ENCODE results near the gene UQCR10. TPM values are rescaled to one million over a fixed set of nuclear protein-coding genes. Genes with fewer than 3 reads are reported as not detected.
A peak's percentile ranks its signal among the peaks of the same experiment; 100 is the strongest.

The UQCR10 gene
- polyA plus RNA-seq, 2 of the 4 experiments (the other 2 are of a cell fraction): 115 to 171 TPM

DNA sequence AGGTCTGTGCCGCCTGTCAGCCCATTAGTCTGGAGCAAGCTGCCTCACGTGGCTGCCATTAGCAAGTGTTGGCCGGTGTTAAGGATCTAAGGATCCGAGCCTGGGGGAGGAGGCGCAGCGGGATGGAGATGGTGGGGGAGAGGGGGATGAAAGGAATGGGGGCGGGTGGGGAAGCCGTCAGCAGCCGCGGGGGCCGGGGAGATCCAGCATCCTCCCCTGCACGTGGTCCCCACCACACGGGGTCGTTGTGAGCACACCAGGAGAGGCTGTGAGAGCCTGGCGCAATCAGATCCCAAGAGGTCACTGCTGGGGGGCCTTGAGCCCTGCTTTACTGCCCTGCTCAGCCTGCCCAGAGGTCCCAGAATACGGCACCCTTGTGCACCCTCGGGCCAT, 40.0 kb upstream of the UQCR10 start:
- ChIA-PET POLR2A (no interaction called here), CTCF (interaction anchor here (1.0 to 3.3 kb wide), 5 partner anchors 12 to 304 kb away, joined by 3 to 17 read pairs (median 3); no protein-coding TSS in a partner anchor)
- peak; percentile 56 to 76 for ATAC-seq
- H3K4me3 ChIP-seq: no peak overlapping the region
- 54% methylated on average over 4 of the region's 17 CpGs for WGBS (ENCODE audit: missing lambda C conversion rate)
- FAIRE-seq: no peak
- H3K27ac ChIP-seq: 0 out of 6 replicates have a peak overlapping the region, but pooled peaks of 1 of the 2 experiments have one; percentile 26
- no peaks in the 10 kb centered on the region for H3K9me3 ChIP-seq
- TF ChIP-seq RAD21 (conservative IDR thresholded peaks at IDR 0.05 in 1 of 2, IDR thresholded peaks at IDR 0.05 in 1 of 2) (peak; percentile 45 to 53), SMC3 (IDR thresholded peaks at IDR 0.05) (peak; percentile 42; the same call in 2 of the 3 replicates), GATA3 (IDR thresholded peaks at IDR 0.05; ENCODE audit: borderline replicate concordance) (no peak), CEBPB (IDR thresholded peaks at IDR 0.05) (peak in 1 of 2 experiments; percentile 29; a peak in 1 of 4 replicates)
- TF ChIP-seq, protein P1, sequence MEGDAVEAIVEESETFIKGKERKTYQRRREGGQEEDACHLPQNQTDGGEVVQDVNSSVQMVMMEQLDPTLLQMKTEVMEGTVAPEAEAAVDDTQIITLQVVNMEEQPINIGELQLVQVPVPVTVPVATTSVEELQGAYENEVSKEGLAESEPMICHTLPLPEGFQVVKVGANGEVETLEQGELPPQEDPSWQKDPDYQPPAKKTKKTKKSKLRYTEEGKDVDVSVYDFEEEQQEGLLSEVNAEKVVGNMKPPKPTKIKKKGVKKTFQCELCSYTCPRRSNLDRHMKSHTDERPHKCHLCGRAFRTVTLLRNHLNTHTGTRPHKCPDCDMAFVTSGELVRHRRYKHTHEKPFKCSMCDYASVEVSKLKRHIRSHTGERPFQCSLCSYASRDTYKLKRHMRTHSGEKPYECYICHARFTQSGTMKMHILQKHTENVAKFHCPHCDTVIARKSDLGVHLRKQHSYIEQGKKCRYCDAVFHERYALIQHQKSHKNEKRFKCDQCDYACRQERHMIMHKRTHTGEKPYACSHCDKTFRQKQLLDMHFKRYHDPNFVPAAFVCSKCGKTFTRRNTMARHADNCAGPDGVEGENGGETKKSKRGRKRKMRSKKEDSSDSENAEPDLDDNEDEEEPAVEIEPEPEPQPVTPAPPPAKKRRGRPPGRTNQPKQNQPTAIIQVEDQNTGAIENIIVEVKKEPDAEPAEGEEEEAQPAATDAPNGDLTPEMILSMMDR (IDR thresholded peaks at IDR 0.05): peak; percentile 36
- H3K4me2 ChIP-seq: peak overlapping the region; percentile 38; the same call in 2 of the 3 replicates
- H3K4me1 ChIP-seq: no peaks in the 10 kb centered on the region
- peak; percentile 33 to 51 for DNase-seq (ENCODE audit: low read depth in 1 of 2, low spot score in 1 of 2)

DNA sequence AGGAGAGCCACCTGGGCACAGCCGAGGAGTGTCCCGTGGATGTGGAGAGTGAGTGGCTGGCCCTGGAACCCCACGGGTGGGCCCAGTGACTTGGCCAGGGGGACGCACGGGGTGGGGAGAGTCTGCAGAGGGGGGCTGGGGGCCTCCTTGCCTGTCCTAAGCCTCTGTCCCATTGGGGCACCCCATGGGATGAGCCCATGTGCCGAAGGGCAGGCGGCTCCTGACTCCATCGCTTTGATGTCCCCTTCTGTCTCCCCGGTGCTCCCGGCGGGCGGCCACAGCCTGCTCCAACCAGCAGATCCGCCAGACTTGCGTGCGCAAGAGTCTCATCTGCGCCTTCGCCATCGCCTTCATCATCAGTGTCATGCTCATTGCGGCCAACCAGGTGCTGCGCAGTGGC, 38.0 kb upstream of the UQCR10 start:
- 93% methylated on average over 16 of the region's 20 CpGs for WGBS (ENCODE audit: missing lambda C conversion rate)
- ChIA-PET POLR2A (no interaction called here), CTCF (no interaction called here)
- DNase-seq (ENCODE audit: low read depth in 1 of 2, low spot score in 1 of 2) (no peak), ATAC-seq (no peak), FAIRE-seq (no peak)
- Histone ChIP-seq H3K9me3 (no peaks in the 10 kb centered on the region), H3K4me3 (no peak overlapping the region), H3K4me1 (no peaks in the 10 kb centered on the region), H3K27ac (no peak overlapping the region), H3K4me2 (no peak overlapping the region)
- no peak for TF ChIP-seq HMGXB4 (CRISPR knock-in tag; IDR thresholded peaks at IDR 0.05; ENCODE audit: borderline replicate concordance)
- no peak for TF ChIP-seq CBX2 (IDR thresholded peaks at IDR 0.05; ENCODE audit: borderline replicate concordance, low read depth)
- TF ChIP-seq TFCP2L1 (CRISPR knock-in tag; IDR thresholded peaks at IDR 0.05): no peak

GRCh38 chr22:29731058-29731850, 35.9 kb upstream of the UQCR10 start:
- 74% methylated on average over 17 of the region's 18 CpGs for WGBS (ENCODE audit: missing lambda C conversion rate)
- H3K9me3 ChIP-seq: no peaks in the 10 kb centered on the region
- H3K27ac ChIP-seq: no peak overlapping the region
- TF ChIP-seq FOXS1 (CRISPR knock-in tag; IDR thresholded peaks at IDR 0.05) (no peak), ZSCAN20 (CRISPR knock-in tag; IDR thresholded peaks at IDR 0.05) (no peak), EHF (CRISPR knock-in tag; IDR thresholded peaks at IDR 0.05) (no peak), HDAC2 (IDR thresholded peaks at IDR 0.05) (no peak), CHD2 (IDR thresholded peaks at IDR 0.05; ENCODE audit: low read length, partially characterized antibody) (no peak), ZNF302 (CRISPR knock-in tag; IDR thresholded peaks at IDR 0.05) (no peak), PHF8 (IDR thresholded peaks at IDR 0.05; ENCODE audit: borderline replicate concordance, low read depth) (no peak), SMC3 (IDR thresholded peaks at IDR 0.05) (no peak), JUN (IDR thresholded peaks at IDR 0.05) (no peak), USF2 (IDR thresholded peaks at IDR 0.05) (no peak), MAX (IDR thresholded peaks at IDR 0.05) (no peak), KDM1A (IDR thresholded peaks at IDR 0.05; ENCODE audit: low read depth) (no peak)
- TF ChIP-seq, protein P2, sequence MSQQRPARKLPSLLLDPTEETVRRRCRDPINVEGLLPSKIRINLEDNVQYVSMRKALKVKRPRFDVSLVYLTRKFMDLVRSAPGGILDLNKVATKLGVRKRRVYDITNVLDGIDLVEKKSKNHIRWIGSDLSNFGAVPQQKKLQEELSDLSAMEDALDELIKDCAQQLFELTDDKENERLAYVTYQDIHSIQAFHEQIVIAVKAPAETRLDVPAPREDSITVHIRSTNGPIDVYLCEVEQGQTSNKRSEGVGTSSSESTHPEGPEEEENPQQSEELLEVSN (IDR thresholded peaks at IDR 0.05; ENCODE audit: borderline replicate concordance, low read depth): no peak
- TF ChIP-seq, protein P3, sequence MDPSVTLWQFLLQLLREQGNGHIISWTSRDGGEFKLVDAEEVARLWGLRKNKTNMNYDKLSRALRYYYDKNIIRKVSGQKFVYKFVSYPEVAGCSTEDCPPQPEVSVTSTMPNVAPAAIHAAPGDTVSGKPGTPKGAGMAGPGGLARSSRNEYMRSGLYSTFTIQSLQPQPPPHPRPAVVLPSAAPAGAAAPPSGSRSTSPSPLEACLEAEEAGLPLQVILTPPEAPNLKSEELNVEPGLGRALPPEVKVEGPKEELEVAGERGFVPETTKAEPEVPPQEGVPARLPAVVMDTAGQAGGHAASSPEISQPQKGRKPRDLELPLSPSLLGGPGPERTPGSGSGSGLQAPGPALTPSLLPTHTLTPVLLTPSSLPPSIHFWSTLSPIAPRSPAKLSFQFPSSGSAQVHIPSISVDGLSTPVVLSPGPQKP (IDR thresholded peaks at IDR 0.05; ENCODE audit: low read depth, low read length): no peak
- TF ChIP-seq, protein P4, sequence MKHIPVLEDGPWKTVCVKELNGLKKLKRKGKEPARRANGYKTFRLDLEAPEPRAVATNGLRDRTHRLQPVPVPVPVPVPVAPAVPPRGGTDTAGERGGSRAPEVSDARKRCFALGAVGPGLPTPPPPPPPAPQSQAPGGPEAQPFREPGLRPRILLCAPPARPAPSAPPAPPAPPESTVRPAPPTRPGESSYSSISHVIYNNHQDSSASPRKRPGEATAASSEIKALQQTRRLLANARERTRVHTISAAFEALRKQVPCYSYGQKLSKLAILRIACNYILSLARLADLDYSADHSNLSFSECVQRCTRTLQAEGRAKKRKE (CRISPR knock-in tag; IDR thresholded peaks at IDR 0.05; ENCODE audit: low read depth): no peak
- ATAC-seq: no peak
- ChIA-PET CTCF (no interaction called here), POLR2A (no interaction called here)
- DNase-seq (ENCODE audit: low read depth in 1 of 2, low spot score in 1 of 2): no peak
- H3K4me3 ChIP-seq: no peak overlapping the region
- no peak overlapping the region for H3K4me2 ChIP-seq
- H3K4me1 ChIP-seq: no peaks in the 10 kb centered on the region
- FAIRE-seq: no peak
